DOHH2 (cell line): ENCODE data around the gene CASKIN1.

Experiments
- CTCF ChIP-seq: fragments of 200-600 bp; sonication (generic); IDR thresholded peaks from one replicate; pipeline ENCODE4 v1.5.1; 2014; ENCODE audit warnings: antibody characterized with exemption, mild to moderate bottlenecking, low read depth, low read length; ENCODE audit not compliant: poor library complexity, severe bottlenecking
- EZH2phosphoT487 ChIP-seq: fragments of 200-600 bp; sonication (generic); IDR thresholded peaks from 2 replicates; pipeline ENCODE4 v1.6.1; 2017; ENCODE audit warnings: borderline replicate concordance, mild to moderate bottlenecking, antibody characterized with exemption, low read length, moderate library complexity, mixed read lengths

- TF ChIP-seq CTCF (no peak), EZH2phosphoT487 (no peak)
These were observed 37.7 kb upstream of the CASKIN1 start for GRCh38 chr16:2233872-2234812.
